K562 (cell line): ENCODE data around the gene GH2. TPM values are rescaled to one million over a fixed set of nuclear protein-coding genes. Genes with fewer than 3 reads are reported as not detected.

Experiments used
- ATAC-seq: fragments of 200-7000 bp; cut with Tn5 transposase; 3 replicates; pipeline ENCODE4 v1.9.1; 2020; ENCODE audit warnings: moderate library complexity
- BruUV-seq: library from RNA; stranded (reverse); fragments of 400-500 nt; replicated peaks from 2 replicates; lab custom pipeline; 2021; lab: Mats Ljungman, UMichigan
- CTCF ChIA-PET: fragments of 300-600 bp; formaldehyde crosslinking; extraction: SDS; loops from one replicate; lab custom pipeline; 2021; ENCODE audit warnings: low intra/inter-chr PET ratio; lab: Yijun Ruan, JAX
- POLR2A ChIA-PET: fragments of 300-600, 350-650 bp; sonication (Branson Sonifier 250); formaldehyde crosslinking; extraction: SDS; loops from one replicate; lab custom pipeline; 2021; ENCODE audit warnings: antibody characterized with exemption, inconsistent platforms; lab: Yijun Ruan, JAX
- DNase-seq, 4 experiments: peaks; one replicate each; pipeline versions ENCODE4 v3.0.0 to v3.0.0-alpha.2; 2011 to 2018; ENCODE audit warnings: low spot score in 3 of 4, mixed read lengths in 3 of 4; ENCODE audit errors: extremely low read depth in 1 of 4
- FAIRE-seq: peaks from 2 replicates; lab custom pipeline; 2011; peaks lifted over from hg19 to GRCh38; lab: Jason Lieb, UNC
- H2AFZ ChIP-seq: 2 replicates; pipeline ENCODE4 v1.6.0; 2011; ENCODE audit warnings: low read depth, low read length, control low read depth, inconsistent platforms
- H3K27ac ChIP-seq: fragments of 200-600 bp; 3 replicates; pipeline ENCODE4 v1.8.0; 2011; ENCODE audit warnings: low read depth, mild to moderate bottlenecking, control low read depth, inconsistent platforms, low read length, moderate library complexity, mixed read lengths; ENCODE audit errors: extremely low read depth
- H3K27me3 ChIP-seq, 2 experiments: fragments of 300-600 bp in 1 of 2; 2 replicates in 1 of 2; 3 replicates in 1 of 2; pipeline versions ENCODE4 v1.6.0 to v1.8.0; 2011; ENCODE audit warnings: inconsistent platforms in 2 of 2, low read length in 2 of 2, mild to moderate bottlenecking in 1 of 2, mixed read lengths in 1 of 2, moderate library complexity in 1 of 2; ENCODE audit not compliant: control insufficient read depth in 2 of 2, insufficient read depth in 2 of 2
- H3K36me3 ChIP-seq: fragments of 300-600 bp; 3 replicates; pipeline ENCODE4 v1.8.0; 2011; ENCODE audit warnings: mild to moderate bottlenecking, low read length, inconsistent platforms; ENCODE audit not compliant: control insufficient read depth, insufficient read depth
- H3K4me1 ChIP-seq, 2 experiments: fragments of 200-600 bp in 1 of 2; replicated peaks in 1 of 2; 2 replicates in 1 of 2; 3 replicates in 1 of 2; pipeline versions ENCODE4 v1.5.1 to v1.8.0; 2011; ENCODE audit warnings: inconsistent platforms in 2 of 2, low read length in 2 of 2, mild to moderate bottlenecking in 1 of 2, mixed read lengths in 1 of 2, moderate library complexity in 1 of 2; ENCODE audit not compliant: control insufficient read depth in 2 of 2, insufficient read depth in 2 of 2
- H3K4me2 ChIP-seq: 2 replicates; pipeline ENCODE4 v1.6.1; 2011; ENCODE audit warnings: low read length, control low read depth, inconsistent platforms, mixed read lengths; ENCODE audit not compliant: insufficient read depth
- H3K4me3 ChIP-seq: fragments of 200-600 bp; sonication (generic), shearing (Covaris generic); 2 replicates; pipeline ENCODE4 v1.5.1; 2016; ENCODE audit warnings: control low read depth, inconsistent platforms
- H3K79me2 ChIP-seq: fragments of 200-600 bp; 3 replicates; pipeline ENCODE4 v1.8.0; 2011; ENCODE audit warnings: low read length, inconsistent platforms; ENCODE audit not compliant: control insufficient read depth, insufficient read depth
- H3K9ac ChIP-seq, 2 experiments: 2 replicates each; pipeline versions ENCODE4 v1.6.0 to v1.6.1; 2011; ENCODE audit warnings: low read depth in 2 of 2, low read length in 2 of 2, control low read depth in 1 of 2, inconsistent platforms in 1 of 2, mild to moderate bottlenecking in 1 of 2, mixed read lengths in 1 of 2; ENCODE audit not compliant: insufficient read depth in 1 of 2
- H3K9me1 ChIP-seq: one replicate; pipeline ENCODE4 v1.6.0; 2011; ENCODE audit warnings: inconsistent platforms, mild to moderate bottlenecking, low read length, moderate library complexity; ENCODE audit not compliant: control insufficient read depth, insufficient read depth
- H3K9me3 ChIP-seq: replicated peaks from 2 replicates; pipeline ENCODE4 v1.5.1; 2011; ENCODE audit warnings: low read depth, low read length, inconsistent platforms; ENCODE audit not compliant: control insufficient read depth, insufficient read depth
- H4K20me1 ChIP-seq: replicated peaks from 2 replicates; pipeline ENCODE4 v1.6.1; 2011; ENCODE audit warnings: low read length, inconsistent platforms, mixed read lengths; ENCODE audit not compliant: control insufficient read depth, insufficient read depth
- ASH1L ChIP-seq: fragments of 450-650 bp; IDR thresholded peaks from 2 replicates; pipeline ENCODE4 v1.6.1; 2018; ENCODE audit warnings: borderline replicate concordance, mild to moderate bottlenecking, low read depth; ENCODE audit not compliant: partially characterized antibody
- ELF2 ChIP-seq: fragments of 250-450 bp; sonication (Bioruptor Pico); IDR thresholded peaks from 2 replicates; pipeline ENCODE4 v1.5.0; 2021; ENCODE audit warnings: mild to moderate bottlenecking
- FOSL1 ChIP-seq: fragments of 200-800 bp; sonication (Bioruptor generic); conservative IDR thresholded peaks from 2 replicates; pipeline ENCODE4 v1.6.1; 2016; ENCODE audit warnings: missing genetic modification characterization, missing compliant biosample characterization
- HNRNPL ChIP-seq: fragments of 200-400 bp; formaldehyde crosslinking; IDR thresholded peaks from 2 replicates; pipeline ENCODE4 v1.6.1; 2017; ENCODE audit warnings: low read depth, mild to moderate bottlenecking, low read length
- KDM5B ChIP-seq: fragments of 200-600 bp; sonication (generic); IDR thresholded peaks from 2 replicates; pipeline ENCODE4 v1.6.1; 2012; ENCODE audit warnings: low read depth, mild to moderate bottlenecking, moderate library complexity, low read length, control low read depth, inconsistent platforms; ENCODE audit not compliant: insufficient replicate concordance
- NR1H2 ChIP-seq: sonication (generic); formaldehyde crosslinking; IDR thresholded peaks from 2 replicates; pipeline ENCODE4 v1.4.0; 2020; ENCODE audit warnings: mild to moderate bottlenecking, missing genetic modification reagents
- PHF8 ChIP-seq: fragments of 200-600 bp; sonication (generic); IDR thresholded peaks from 2 replicates; pipeline ENCODE4 v1.6.1; 2012; ENCODE audit warnings: mixed run types, mild to moderate bottlenecking, inconsistent platforms, low read length, moderate library complexity, borderline replicate concordance
- RBBP5 ChIP-seq: fragments of 200-600 bp; sonication (generic); IDR thresholded peaks from 2 replicates; pipeline ENCODE4 v1.6.1; 2012; ENCODE audit warnings: borderline replicate concordance, mild to moderate bottlenecking, low read length, control low read depth, inconsistent platforms; ENCODE audit not compliant: insufficient read depth, poor library complexity, severe bottlenecking
- SAP30 ChIP-seq: fragments of 200-600 bp; sonication (generic); IDR thresholded peaks from 2 replicates; pipeline ENCODE4 v1.6.1; 2012; ENCODE audit warnings: borderline replicate concordance, low read depth, mild to moderate bottlenecking, moderate library complexity, low read length, control low read depth, inconsistent platforms; ENCODE audit not compliant: insufficient read depth, poor library complexity, severe bottlenecking
- SRSF3 ChIP-seq: fragments of 200-400 bp; formaldehyde crosslinking; IDR thresholded peaks from 2 replicates; pipeline ENCODE4 v1.6.1; 2016; ENCODE audit warnings: mild to moderate bottlenecking, low read length, moderate library complexity; ENCODE audit not compliant: insufficient read depth
- ZNF197 ChIP-seq: fragments of 200-800 bp; sonication (Bioruptor generic); IDR thresholded peaks from 2 replicates; pipeline ENCODE4 v1.6.1; 2016; ENCODE audit warnings: low read depth, missing genetic modification characterization, missing compliant biosample characterization
- WGBS: fragments of 100-300 bp; shearing (Covaris generic); methylation state at CpG from one replicate; pipeline ENCODE4 v1.1.6; 2016; ENCODE audit warnings: low coverage, mixed read lengths; ENCODE audit not compliant: insufficient coverage; ENCODE audit errors: missing lambda C conversion rate; 5-methylcytosine and 5-hydroxymethylcytosine counted together
- in situ Hi-C: fragments of 300-500 bp; cut with MboI; formaldehyde crosslinking; loops from 4 replicates; pipeline ENCODE4 v1.15.0; 2018; ENCODE audit warnings: inconsistent platforms, mixed read lengths
- intact Hi-C: fragments of 100-400 bp; cut with micrococcal nuclease; formaldehyde crosslinking; loops from 2 replicates; pipeline ENCODE4 v1.14.2; 2022
- polyA plus RNA-seq, 8 experiments: library from polyadenylated mRNA; depleted of rRNA in 4 of 8; stranded (reverse) in 5 of 8; unstranded in 3 of 8; fragments of >200 nt; fragmentation: Nextera tagmentation in 2 of 8; fragmentation: Illumina TruSeq in 1 of 8; extraction: Ambion mirVana in 2 of 8; extraction: Trizol in 1 of 8; gene quantifications; 2 replicates each; pipeline versions ENCODE4 v1.2.1 to v1.2.3, GENCODE V29; 2011 to 2014; ENCODE audit warnings: inconsistent platforms in 1 of 8, missing spikeins in 1 of 8
- total RNA-seq, 7 experiments: library from RNA; depleted of rRNA in 6 of 7; stranded (reverse); fragments of >200 nt in 6 of 7; fragmentation: Illumina TruSeq in 2 of 7; extraction: Trizol in 2 of 7; gene quantifications; 2 replicates each; pipeline versions ENCODE4 v1.2.1 to v1.2.3, GENCODE V29; 2011 to 2021; ENCODE audit warnings: low replicate concordance in 1 of 7
- TF ChIP-seq, protein P1 (sequence below): fragments of 250-450 bp; sonication (Bioruptor Pico); IDR thresholded peaks from 2 replicates; pipeline ENCODE4 v1.4.0; 2020; ENCODE audit warnings: mild to moderate bottlenecking
- TF ChIP-seq, protein P2 (sequence below), 2 experiments: fragments of 450-650 bp; IDR thresholded peaks; 2 replicates each; pipeline ENCODE4 v1.6.1; 2016

GH2 gene
- total and polyA plus RNA-seq, 9 of the 15 experiments (the other 6 are each of a cell fraction or from before 2014, with no cell fraction given), result not detected

DNA sequence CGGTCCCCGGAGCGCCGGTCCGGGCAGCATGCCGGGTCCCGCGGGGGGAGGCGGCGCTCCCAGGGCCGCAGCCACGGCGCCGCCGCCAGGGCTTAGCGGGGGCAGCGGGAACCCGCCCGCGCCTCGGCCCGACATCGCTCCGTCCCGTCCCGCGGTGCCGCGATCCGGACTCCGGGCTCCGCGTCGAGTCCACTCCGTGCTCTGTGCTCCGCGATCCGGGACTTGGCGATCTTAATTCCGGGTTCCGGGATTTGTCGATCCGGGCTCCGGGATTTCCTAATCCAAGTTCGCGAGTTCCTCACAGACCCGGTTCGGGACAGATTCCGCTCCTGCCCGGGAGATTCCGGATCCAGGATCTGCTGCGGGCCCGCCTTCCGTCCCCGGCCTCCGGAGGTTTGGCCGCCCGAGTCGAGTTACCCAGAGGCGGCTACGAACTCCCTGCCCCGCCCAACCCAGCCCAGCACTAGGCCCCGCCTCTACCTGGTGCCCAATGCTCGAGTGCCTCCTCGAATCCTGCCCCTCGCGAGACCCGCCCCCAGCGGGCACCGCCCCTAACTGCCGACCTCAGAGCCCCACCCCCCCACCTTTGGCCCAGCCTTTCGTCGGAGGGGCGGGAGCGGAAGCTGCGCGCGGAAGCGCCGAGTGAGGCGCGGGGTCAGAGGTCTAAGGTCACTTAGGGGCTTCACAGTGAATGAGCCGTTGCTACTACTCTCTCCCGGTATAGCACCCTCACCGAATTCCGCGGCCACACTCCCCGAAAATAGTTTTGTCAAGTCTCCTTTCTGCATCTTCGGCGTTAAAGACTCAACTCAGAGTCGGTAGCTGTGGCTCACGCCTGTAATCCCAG, 39.0 kb downstream of the GH2 start, which contains the start of gene SMARCD2 (continued):
- TF ChIP-seq, protein P1, sequence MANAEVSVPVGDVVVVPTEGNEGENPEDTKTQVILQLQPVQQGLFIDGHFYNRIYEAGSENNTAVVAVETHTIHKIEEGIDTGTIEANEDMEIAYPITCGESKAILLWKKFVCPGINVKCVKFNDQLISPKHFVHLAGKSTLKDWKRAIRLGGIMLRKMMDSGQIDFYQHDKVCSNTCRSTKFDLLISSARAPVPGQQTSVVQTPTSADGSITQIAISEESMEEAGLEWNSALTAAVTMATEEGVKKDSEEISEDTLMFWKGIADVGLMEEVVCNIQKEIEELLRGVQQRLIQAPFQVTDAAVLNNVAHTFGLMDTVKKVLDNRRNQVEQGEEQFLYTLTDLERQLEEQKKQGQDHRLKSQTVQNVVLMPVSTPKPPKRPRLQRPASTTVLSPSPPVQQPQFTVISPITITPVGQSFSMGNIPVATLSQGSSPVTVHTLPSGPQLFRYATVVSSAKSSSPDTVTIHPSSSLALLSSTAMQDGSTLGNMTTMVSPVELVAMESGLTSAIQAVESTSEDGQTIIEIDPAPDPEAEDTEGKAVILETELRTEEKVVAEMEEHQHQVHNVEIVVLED, result peak; percentile 79
- TF ChIP-seq ELF2 (peak; percentile 84), ZNF197 (CRISPR knock-in tag) (0 out of 2 replicates have a peak, but pooled peaks have one; percentile 65)
- TF ChIP-seq, all 486 proteins: peak for 251

GRCh38 chr17:63842173-63842539, 39.6 kb downstream of the GH2 start:
- ChIA-PET POLR2A (interaction anchor here (0.6 to 5.8 kb wide), 5 partner anchors 9 to 1332 kb away, joined by 3 to 66 read pairs (median 8); partner anchors contain the start of genes CCDC47, DDX42 and FTSJ3), CTCF (no interaction called here)
- Histone ChIP-seq H3K27me3 (no peaks in the 10 kb centered on the region), H3K4me3 (peak overlapping the region; percentile 95), H4K20me1 (no peaks in the 10 kb centered on the region), H3K27ac (peak overlapping the region; percentile 86), H3K4me2 (peak overlapping the region; percentile 96), H3K9me3 (no peaks in the 10 kb centered on the region), H3K36me3 (peaks cover 25% of the 10 kb centered on the region; the same call in 2 of the 3 replicates), H3K9me1 (no peaks in the 10 kb centered on the region), H2AFZ (peak overlapping the region; percentile 53; the same call in 1 of the 2 replicates), H3K4me1 (peaks cover 23 to 51% of the 10 kb centered on the region in 2 experiments), H3K79me2 (peaks cover 57% of the 10 kb centered on the region), H3K9ac (peak overlapping the region; percentile 93 to 98)
- no peak for DNase-seq
- no peak for FAIRE-seq
- ATAC-seq, result peak; percentile 14; the same call in 2 of the 3 replicates
- 0% methylated on average over 14 of the region's 36 CpGs for WGBS
- in situ Hi-C loops (loop anchor here (25.0 kb wide), 1 partner anchor 405 kb away; the partner anchor contains the start of gene CYB561), intact Hi-C loops (loop anchor here (2.0 to 10.0 kb wide), 3 partner anchors 69 to 407 kb away; partner anchors contain the start of genes CCDC47 and MAP3K3)
- no TSS peak for BruUV-seq
- TF ChIP-seq FOSL1 (tag) (0 out of 2 replicates have a peak, but pooled peaks have one; percentile 2), NR1H2 (CRISPR knock-in tag) (no peak), HNRNPL (no peak), KDM5B (peak; percentile 4), PHF8 (peak; percentile 58; the same call in 1 of the 2 replicates), SRSF3 (0 out of 2 replicates have a peak, but pooled peaks have one; percentile 9), RBBP5 (peak; percentile 41), ASH1L (no peak), SAP30 (peak; percentile 65)
- TF ChIP-seq, protein P2, sequence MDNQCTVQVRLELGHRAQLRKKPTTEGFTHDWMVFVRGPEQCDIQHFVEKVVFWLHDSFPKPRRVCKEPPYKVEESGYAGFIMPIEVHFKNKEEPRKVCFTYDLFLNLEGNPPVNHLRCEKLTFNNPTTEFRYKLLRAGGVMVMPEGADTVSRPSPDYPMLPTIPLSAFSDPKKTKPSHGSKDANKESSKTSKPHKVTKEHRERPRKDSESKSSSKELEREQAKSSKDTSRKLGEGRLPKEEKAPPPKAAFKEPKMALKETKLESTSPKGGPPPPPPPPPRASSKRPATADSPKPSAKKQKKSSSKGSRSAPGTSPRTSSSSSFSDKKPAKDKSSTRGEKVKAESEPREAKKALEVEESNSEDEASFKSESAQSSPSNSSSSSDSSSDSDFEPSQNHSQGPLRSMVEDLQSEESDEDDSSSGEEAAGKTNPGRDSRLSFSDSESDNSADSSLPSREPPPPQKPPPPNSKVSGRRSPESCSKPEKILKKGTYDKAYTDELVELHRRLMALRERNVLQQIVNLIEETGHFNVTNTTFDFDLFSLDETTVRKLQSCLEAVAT (IDR thresholded peaks at IDR 0.05), result peak in 1 of 2 experiments; percentile 28; a peak in 1 of 4 replicates
